Mucosa of descending colon (tissue), 3 donors: ENCODE data around the gene UBE3D. TPM values are rescaled to one million over a fixed set of nuclear protein-coding genes. Genes with fewer than 3 reads are reported as not detected.

ENCODE experiments used
- ATAC-seq: fragments of 200-7000 bp; cut with Tn5 transposase; one replicate; pipeline ENCODE4 v1.9.1; 2020; ENCODE audit warnings: mild to moderate bottlenecking, moderate library complexity
- DNase-seq, 3 donors: peaks; one replicate each; pipeline ENCODE4 v3.0.0-alpha.2; 2020
- H3K36me3 ChIP-seq: fragments of 200-600 bp; one replicate; pipeline ENCODE4 v1.8.0; 2021; ENCODE audit warnings: low read depth, mild to moderate bottlenecking
- H3K4me1 ChIP-seq: fragments of 200-600 bp; one replicate; pipeline ENCODE4 v1.8.0; 2021; ENCODE audit warnings: low read depth, mild to moderate bottlenecking
- H3K4me3 ChIP-seq: fragments of 200-600 bp; one replicate; pipeline ENCODE4 v1.8.0; 2021; ENCODE audit warnings: mild to moderate bottlenecking
- H3K9me3 ChIP-seq: fragments of 200-600 bp; one replicate; pipeline ENCODE4 v1.8.0; 2021; ENCODE audit warnings: mild to moderate bottlenecking
- CTCF ChIP-seq: fragments of 200-600 bp; IDR thresholded peaks from one replicate; pipeline ENCODE4 v1.8.0; 2022; ENCODE audit warnings: antibody characterized with exemption, mild to moderate bottlenecking
- intact Hi-C, 2 donors: fragments of 100-400 bp; cut with DNase I in 1 of 2; cut with micrococcal nuclease in 1 of 2; formaldehyde crosslinking; loops; one replicate each; pipeline versions ENCODE4 v1.11.0 to v1.11.1; 2022; cut with DNase I, micrococcal nuclease
- total RNA-seq, 3 donors: library from RNA; stranded (reverse); fragmentation: NEBNext Ultra II Directional in 2 of 3; extraction: Animal tissue kit (Norgen Biotek cat#: 25700) in 2 of 3; gene quantifications; one replicate each; pipeline versions ENCODE4 v1.2.1 to v1.2.4, GENCODE V29; 2021 to 2023
- donor health status: DM: no; HTN: no; CAD: no; lungs with moderate emphysema.
- donor health status: DM: no; HTN: no; CAD: no.
- donor health status: DM: no; HTN: yes; CAD: no.

Gene UBE3D
- total RNA-seq, 3 donors from 2014 or later, result 4.3 to 4.8 (median 4.7) TPM

GRCh38 chr6:83073615-83074014 lies 8.0 kb upstream of the UBE3D start:
- no peak for DNase-seq
- Histone ChIP-seq H3K36me3 (no peaks in the 10 kb centered on the region), H3K9me3 (no peaks in the 10 kb centered on the region), H3K4me3 (no peak overlapping the region), H3K4me1 (peaks cover 10% of the 10 kb centered on the region)
- TF ChIP-seq CTCF, result no peak
- intact Hi-C loops, result loop anchor here in 1 of 2 donors (10.0 kb wide), 1 partner anchor 441 kb away; the partner anchor contains the start of gene PRSS35
- no peak for ATAC-seq

- intact Hi-C loops, result loop anchor here in 1 of 2 donors (10.0 kb wide), 1 partner anchor 442 kb away; the partner anchor contains the start of gene PRSS35
- Histone ChIP-seq H3K36me3 (no peaks in the 10 kb centered on the region), H3K9me3 (no peaks in the 10 kb centered on the region), H3K4me1 (peaks cover 14% of the 10 kb centered on the region), H3K4me3 (no peak overlapping the region)
- ATAC-seq (no peak), DNase-seq (no peak)
- TF ChIP-seq CTCF, result no peak
These were observed 7.1 kb upstream of the UBE3D start for GRCh38 chr6:83072726-83073125.

GRCh38 chr6:83071707-83072106 lies 6.1 kb upstream of the UBE3D start:
- no peak for ATAC-seq
- no peak for TF ChIP-seq CTCF
- intact Hi-C loops, result loop anchor here in 1 of 2 donors (10.0 kb wide), 1 partner anchor 443 kb away; the partner anchor contains the start of gene PRSS35

DNA sequence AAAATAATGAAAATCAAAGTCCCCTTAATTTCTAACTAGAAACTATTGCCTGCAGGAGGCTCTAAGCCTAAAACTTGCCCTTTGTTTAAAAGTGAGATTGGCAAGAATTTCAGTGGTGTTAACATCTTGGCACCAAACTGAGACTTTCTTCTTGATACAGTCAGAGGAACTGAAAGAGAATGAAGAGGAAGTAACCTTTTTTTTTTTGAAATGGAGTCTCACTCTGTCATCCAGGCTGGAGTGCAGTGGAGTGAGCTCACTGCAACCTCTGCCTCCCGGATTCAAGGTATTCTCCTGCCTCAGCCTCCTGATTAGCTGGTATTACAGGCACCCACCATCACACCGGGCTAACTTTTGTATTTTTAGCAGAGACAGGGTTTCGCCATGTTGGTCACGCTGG lies 5.4 kb upstream of the UBE3D start:
- ATAC-seq, result no peak
- intact Hi-C loops, result loop anchor here in 1 of 2 donors (10.0 kb wide), 1 partner anchor 444 kb away; the partner anchor contains the start of gene PRSS35
- TF ChIP-seq CTCF, result no peak
- Histone ChIP-seq H3K4me1 (peaks cover 20% of the 10 kb centered on the region), H3K36me3 (no peaks in the 10 kb centered on the region), H3K4me3 (no peak overlapping the region), H3K9me3 (no peaks in the 10 kb centered on the region)
- peak in 2 of 3 donors; percentile 6 to 23 for DNase-seq

More at GRCh38 chr6:83071707-83072106, 6.1 kb upstream of the UBE3D start:
- Histone ChIP-seq H3K4me3 (no peak overlapping the region), H3K36me3 (no peaks in the 10 kb centered on the region), H3K9me3 (no peaks in the 10 kb centered on the region), H3K4me1 (peaks cover 20% of the 10 kb centered on the region)
- DNase-seq, result no peak

DNA sequence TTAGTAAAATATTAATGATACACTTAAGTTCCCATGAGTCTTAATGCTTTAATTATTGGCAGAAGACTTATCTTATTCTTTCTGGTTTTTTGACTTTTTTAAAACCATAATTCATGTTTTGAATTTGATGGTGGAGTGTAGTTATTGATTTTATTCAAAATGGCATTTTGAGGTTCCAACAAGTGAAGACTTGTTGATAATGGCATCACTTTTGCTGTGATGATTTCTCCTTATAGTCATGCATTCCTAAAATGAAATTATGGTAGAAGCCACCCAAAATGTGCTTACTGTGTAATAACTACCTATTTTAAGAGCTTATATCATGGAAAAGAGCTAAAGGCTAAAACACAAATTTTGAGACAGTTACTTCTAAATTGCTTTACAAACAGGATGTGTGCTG lies 4.0 kb upstream of the UBE3D start:
- Histone ChIP-seq H3K4me3 (no peak overlapping the region), H3K36me3 (no peaks in the 10 kb centered on the region), H3K9me3 (no peaks in the 10 kb centered on the region), H3K4me1 (peaks cover 20% of the 10 kb centered on the region)
- intact Hi-C loops, result loop anchor here (10.0 kb wide), 2 partner anchors 445 to 825 kb away; partner anchors contain the start of genes IBTK (in 1 of the 2) and PRSS35 (in 1 of the 2)
- DNase-seq (no peak), ATAC-seq (no peak)
- TF ChIP-seq CTCF, result no peak
